HG02938 (cell line): ENCODE results near the gene KCNJ3.

ENCODE experiments used
- ATAC-seq: cut with Tn5 transposase; IDR thresholded peaks from one replicate; pipeline ENCODE4 v1.9.1; 2021; ENCODE audit warnings: mild to moderate bottlenecking, moderate library complexity; ENCODE audit not compliant: unreplicated experiment

The KCNJ3 gene

GRCh38 chr2:154698296-154698720 lies at the start of gene KCNJ3:
Gene KCNJ3, plus strand, starts transcription at chr2:154698695. Its CDS starts 81 bp downstream, at chr2:154698776.
- ATAC-seq = no peak

GRCh38 chr2:154655499-154655898 lies 43.0 kb upstream of the KCNJ3 start:
- no peak for ATAC-seq

- no peak for ATAC-seq
These were observed 39.6 kb upstream of the KCNJ3 start for GRCh38 chr2:154658854-154659253.

GRCh38 chr2:154664248-154664647 lies 34.2 kb upstream of the KCNJ3 start:
- no peak for ATAC-seq

- ATAC-seq = no peak
These were observed 28.4 kb upstream of the KCNJ3 start for GRCh38 chr2:154670083-154670482.

- no peak for ATAC-seq
These were observed 24.8 kb upstream of the KCNJ3 start for GRCh38 chr2:154673694-154674093.

- no peak for ATAC-seq
These were observed 21.1 kb upstream of the KCNJ3 start for GRCh38 chr2:154677401-154677800.

GRCh38 chr2:154681741-154682140 lies 16.8 kb upstream of the KCNJ3 start:
- ATAC-seq = no peak

- ATAC-seq = no peak
These were observed 12.3 kb upstream of the KCNJ3 start for GRCh38 chr2:154686162-154686561.

- ATAC-seq = no peak
These were observed 10.1 kb upstream of the KCNJ3 start for GRCh38 chr2:154688373-154688772.

GRCh38 chr2:154689158-154689557 lies 9.3 kb upstream of the KCNJ3 start:
- ATAC-seq = no peak

GRCh38 chr2:154692927-154693326 lies 5.6 kb upstream of the KCNJ3 start:
- ATAC-seq = no peak

GRCh38 chr2:154693741-154694340 lies 4.7 kb upstream of the KCNJ3 start:
- no peak for ATAC-seq

- no peak for ATAC-seq
These were observed 3.6 kb upstream of the KCNJ3 start for GRCh38 chr2:154694881-154695280.

- ATAC-seq = no peak
These were observed 2.1 kb upstream of the KCNJ3 start for GRCh38 chr2:154696369-154696768.

- no peak for ATAC-seq
These were observed 1.6 kb upstream of the KCNJ3 start for GRCh38 chr2:154696810-154697417.

- no peak for ATAC-seq
These were observed 860 bp upstream of the KCNJ3 start for GRCh38 chr2:154697418-154698252.

GRCh38 chr2:154698721-154699574 lies 453 bp downstream of the KCNJ3 start:
- no peak for ATAC-seq

GRCh38 chr2:154699575-154699930 lies 1.1 kb downstream of the KCNJ3 start:
- ATAC-seq = no peak

GRCh38 chr2:154700136-154700535 lies 1.6 kb downstream of the KCNJ3 start:
- ATAC-seq = no peak

GRCh38 chr2:154704991-154705390 lies 6.5 kb downstream of the KCNJ3 start:
- no peak for ATAC-seq
